ENCODE results near the gene ATXN1. TPM values are rescaled to one million over a fixed set of nuclear protein-coding genes. Genes with fewer than 3 reads are reported as not detected.

ATXN1 gene
- total and polyA plus RNA-seq, 2 of the 8 experiments (the other 6 are each of a cell fraction or from before 2014, with no cell fraction given): 1.6 to 4.0 TPM

DNA sequence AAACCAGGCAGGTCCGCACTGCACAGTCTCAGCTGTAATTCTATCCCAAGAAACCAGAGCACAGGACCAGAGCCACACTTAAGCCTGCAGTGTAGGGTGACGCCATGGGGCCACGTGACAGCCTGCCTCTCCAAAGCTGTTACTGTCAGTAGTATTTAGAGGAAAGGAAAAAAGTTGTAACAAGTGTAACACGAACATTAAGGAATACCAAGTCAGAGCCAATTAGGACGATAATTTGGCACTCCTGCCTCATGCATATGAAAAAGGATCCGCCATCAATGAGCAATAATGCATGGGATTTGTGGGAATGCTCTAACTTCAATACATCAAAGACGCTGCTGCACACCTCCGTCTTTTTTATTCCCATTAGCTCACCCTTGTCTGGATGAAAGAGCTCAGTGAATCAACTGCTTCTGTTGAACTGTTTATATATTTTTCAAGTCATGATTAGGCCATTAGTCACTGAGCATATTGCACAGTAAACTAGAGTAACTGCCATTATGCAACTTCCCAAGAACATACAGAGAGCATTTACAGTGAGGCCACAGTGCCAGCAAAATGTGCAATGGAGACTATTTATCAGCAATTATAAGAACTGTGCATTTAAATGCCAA is 79.9 kb downstream of the ATXN1 start:
- no peak overlapping the region for H3K56ac ChIP-seq (replicated peaks; ENCODE audit: insufficient read length, low read depth, low read length)
- no peak overlapping the region for H2BK12ac ChIP-seq (ENCODE audit: low read depth, low read length)
- H4K8ac ChIP-seq (ENCODE audit: extremely low read depth, insufficient read depth, low read length): no peak overlapping the region
- H4K20me1 ChIP-seq (replicated peaks in 1 of 2; ENCODE audit: control insufficient read depth in 1 of 2, insufficient read depth in 2 of 2, low read length in 2 of 2): no peaks in the 10 kb centered on the region
- ChIA-PET CTCF (ENCODE audit: partially characterized antibody) (no interaction called here), POLR2A (ENCODE audit: partially characterized antibody) (no interaction called here)
- H3K27ac ChIP-seq (ENCODE audit: low read depth, low read length): no peak overlapping the region
- no peak overlapping the region for H4K5ac ChIP-seq (ENCODE audit: insufficient read length, low read depth, low read length)
- no peak overlapping the region for H2AK5ac ChIP-seq (ENCODE audit: low read depth, low read length)
- no peak overlapping the region for H3K18ac ChIP-seq (ENCODE audit: extremely low read depth, low read length)
- H3K4me1 ChIP-seq (replicated peaks in 1 of 4; ENCODE audit: control insufficient read depth in 3 of 4, insufficient read depth in 4 of 4, low read length in 3 of 4): peaks cover 0 to 4% (median 0%) of the 10 kb centered on the region in 4 experiments; a peak in 2 of 7 replicates
- no peak overlapping the region for H3K4ac ChIP-seq (replicated peaks; ENCODE audit: insufficient read length, low read depth, low read length)
- no peak overlapping the region for H2BK5ac ChIP-seq (ENCODE audit: low read depth, low read length)
- no peak for DNase-seq (ENCODE audit: low read depth in 1 of 2, low spot score in 2 of 2)
- H3K23me2 ChIP-seq (ENCODE audit: low read depth, low read length): peaks cover 5% of the 10 kb centered on the region; the same call in 1 of the 2 replicates
- H2BK120ac ChIP-seq (replicated peaks; ENCODE audit: low read depth, low read length): no peak overlapping the region
- no peaks in the 10 kb centered on the region for H3K9me3 ChIP-seq (ENCODE audit: insufficient read depth in 2 of 2, low read depth in 1 of 2, low read length in 1 of 2)
- H4K91ac ChIP-seq (replicated peaks; ENCODE audit: insufficient read length, low read length): no peak overlapping the region
- H2AFZ ChIP-seq (ENCODE audit: low read length): no peak overlapping the region
- no peak overlapping the region for H3K4me2 ChIP-seq (ENCODE audit: insufficient read depth in 1 of 2, low read depth in 2 of 2, low read length in 2 of 2)
- FAIRE-seq: no peak
- no peak overlapping the region for H3K4me3 ChIP-seq (ENCODE audit: extremely low read depth in 1 of 4, insufficient read depth in 2 of 4, low read depth in 3 of 4, low read length in 4 of 4)
- no peak overlapping the region for H3K14ac ChIP-seq (ENCODE audit: insufficient read length)
- 88% methylated on average over 8 of the region's 8 CpGs; no CpG with 5 or more reads in 1 of the 2 experiments for WGBS, 2 experiments (ENCODE audit: extremely low coverage in 1 of 2, insufficient coverage in 1 of 2, insufficient read length in 1 of 2, insufficient replicate concordance in 2 of 2, low coverage in 1 of 2, low lambda C conversion rate in 2 of 2, missing lambda C conversion rate in 1 of 2)
- no peaks in the 10 kb centered on the region for H3K79me1 ChIP-seq (ENCODE audit: low read depth, low read length)
- no peak overlapping the region for H2BK20ac ChIP-seq (ENCODE audit: low read length)
- H3K36me3 ChIP-seq (ENCODE audit: control insufficient read depth in 2 of 4, insufficient read depth in 4 of 4, low read length in 3 of 4): no peaks in the 10 kb centered on the region
- H3K23ac ChIP-seq (ENCODE audit: insufficient read length): no peak overlapping the region
- H2BK15ac ChIP-seq (ENCODE audit: low read length): no peak overlapping the region
- peaks cover 0 to 1% (median 0%) of the 10 kb centered on the region in 4 experiments; a peak in 1 of 7 replicates for H3K27me3 ChIP-seq (replicated peaks in 1 of 4; ENCODE audit: control insufficient read depth in 3 of 4, extremely low read depth in 1 of 4, insufficient read depth in 3 of 4, low read length in 3 of 4)
- no peaks in the 10 kb centered on the region for H3K79me2 ChIP-seq (ENCODE audit: control insufficient read depth in 1 of 2, insufficient read depth in 2 of 2, low read length in 2 of 2)
- no peak overlapping the region for H3K9ac ChIP-seq (replicated peaks in 1 of 4; ENCODE audit: extremely low read depth in 1 of 4, low read depth in 3 of 4, low read length in 3 of 4)
- TF ChIP-seq, protein P1, sequence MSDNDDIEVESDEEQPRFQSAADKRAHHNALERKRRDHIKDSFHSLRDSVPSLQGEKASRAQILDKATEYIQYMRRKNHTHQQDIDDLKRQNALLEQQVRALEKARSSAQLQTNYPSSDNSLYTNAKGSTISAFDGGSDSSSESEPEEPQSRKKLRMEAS (IDR thresholded peaks at IDR 0.05): no peak
- TF ChIP-seq, protein P2, sequence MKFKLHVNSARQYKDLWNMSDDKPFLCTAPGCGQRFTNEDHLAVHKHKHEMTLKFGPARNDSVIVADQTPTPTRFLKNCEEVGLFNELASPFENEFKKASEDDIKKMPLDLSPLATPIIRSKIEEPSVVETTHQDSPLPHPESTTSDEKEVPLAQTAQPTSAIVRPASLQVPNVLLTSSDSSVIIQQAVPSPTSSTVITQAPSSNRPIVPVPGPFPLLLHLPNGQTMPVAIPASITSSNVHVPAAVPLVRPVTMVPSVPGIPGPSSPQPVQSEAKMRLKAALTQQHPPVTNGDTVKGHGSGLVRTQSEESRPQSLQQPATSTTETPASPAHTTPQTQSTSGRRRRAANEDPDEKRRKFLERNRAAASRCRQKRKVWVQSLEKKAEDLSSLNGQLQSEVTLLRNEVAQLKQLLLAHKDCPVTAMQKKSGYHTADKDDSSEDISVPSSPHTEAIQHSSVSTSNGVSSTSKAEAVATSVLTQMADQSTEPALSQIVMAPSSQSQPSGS (IDR thresholded peaks at IDR 0.05; ENCODE audit: low read length): no peak
- no peak for TF ChIP-seq SP4 (IDR thresholded peaks at IDR 0.05; ENCODE audit: low read length)
- TF ChIP-seq, protein P3, sequence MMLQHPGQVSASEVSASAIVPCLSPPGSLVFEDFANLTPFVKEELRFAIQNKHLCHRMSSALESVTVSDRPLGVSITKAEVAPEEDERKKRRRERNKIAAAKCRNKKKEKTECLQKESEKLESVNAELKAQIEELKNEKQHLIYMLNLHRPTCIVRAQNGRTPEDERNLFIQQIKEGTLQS (IDR thresholded peaks at IDR 0.05; ENCODE audit: insufficient read depth, low read depth, low read length): no peak
- no peak for TF ChIP-seq SAP30 (IDR thresholded peaks at IDR 0.05; ENCODE audit: insufficient read depth, insufficient replicate concordance, low read length)
- TF ChIP-seq SP2 (IDR thresholded peaks at IDR 0.05; ENCODE audit: low read length): no peak
- TF ChIP-seq HDAC6 (IDR thresholded peaks at IDR 0.05; ENCODE audit: low read depth, low read length): no peak
- TF ChIP-seq TAF1 (IDR thresholded peaks at IDR 0.05; ENCODE audit: low read depth, low read length): no peak
- no peak for TF ChIP-seq RNF2 (IDR thresholded peaks at IDR 0.05; ENCODE audit: borderline replicate concordance, low read depth, low read length, missing control alignments, poor library complexity, severe bottlenecking)
- TF ChIP-seq EZH2 (IDR thresholded peaks at IDR 0.05; ENCODE audit: low read depth, low read length, severe bottlenecking): no peak
